Measurements from ENCODE around the gene HECTD2.
"Not testable (repeated sequence)": the region's sequence is repeated elsewhere in the genome, so short reads cannot be mapped to it uniquely, and the experiment has no call there.

HECTD2 gene

GRCh38 chr10:91409869-91410637 is at the start of gene HECTD2:
TSS of gene HECTD2 (plus strand) at chr10:91410344. CDS start at chr10:91410439, 95 bp downstream.
- peak within 1 kb of the TSS; percentile 100 for H3K27ac ChIP-seq
- peak; percentile 76 for TF ChIP-seq CTCF (conservative IDR thresholded peaks at IDR 0.05)

- no peak overlapping the region for H3K27ac ChIP-seq
- TF ChIP-seq CTCF (conservative IDR thresholded peaks at IDR 0.05) = no peak
Observed at GRCh38 chr10:91360461-91360860, 49.7 kb upstream of the HECTD2 start.

- H3K27ac ChIP-seq = not testable (repeated sequence)
Observed at GRCh38 chr10:91365519-91365918, 44.6 kb upstream of the HECTD2 start.

- no peak for TF ChIP-seq CTCF (conservative IDR thresholded peaks at IDR 0.05)
- H3K27ac ChIP-seq = no peak overlapping the region
Observed at GRCh38 chr10:91366704-91367103, 43.4 kb upstream of the HECTD2 start.

GRCh38 chr10:91367127-91367531 is 43.0 kb upstream of the HECTD2 start:
- no peak overlapping the region for H3K27ac ChIP-seq
- no peak for TF ChIP-seq CTCF (conservative IDR thresholded peaks at IDR 0.05)

- no peak overlapping the region for H3K27ac ChIP-seq
Observed at GRCh38 chr10:91367558-91367957, 42.6 kb upstream of the HECTD2 start.

GRCh38 chr10:91369978-91370589 is 40.1 kb upstream of the HECTD2 start:
- TF ChIP-seq CTCF (conservative IDR thresholded peaks at IDR 0.05) = peak; percentile 82
- not testable (repeated sequence) for H3K27ac ChIP-seq

More at GRCh38 chr10:91367558-91367957, 42.6 kb upstream of the HECTD2 start:
- TF ChIP-seq CTCF (conservative IDR thresholded peaks at IDR 0.05) = no peak

GRCh38 chr10:91374052-91374451 is 36.1 kb upstream of the HECTD2 start:
- H3K27ac ChIP-seq = no peak overlapping the region
- TF ChIP-seq CTCF (conservative IDR thresholded peaks at IDR 0.05) = no peak

Data from VCaP (cell line).